Measurements from ENCODE around the gene DNM3.

GRCh38 chr1:171802207-171802606 lies 39.1 kb upstream of the DNM3 start:
- TF ChIP-seq SP1 (IDR thresholded peaks at IDR 0.05) (no peak), ARNT (IDR thresholded peaks at IDR 0.05) (no peak), PKNOX1 (IDR thresholded peaks at IDR 0.05) (no peak), ELF4 (IDR thresholded peaks at IDR 0.05) (no peak), LEF1 (IDR thresholded peaks at IDR 0.05; ENCODE audit: borderline replicate concordance) (no peak), L3MBTL2 (conservative IDR thresholded peaks at IDR 0.05) (no peak), TARDBP (IDR thresholded peaks at IDR 0.05) (no peak), FOXK2 (IDR thresholded peaks at IDR 0.05) (no peak)
